Gastroesophageal sphincter (tissue), 4 donors: Measurements from ENCODE around the gene KCNMB2. TPM values are rescaled to one million over a fixed set of nuclear protein-coding genes. Genes with fewer than 3 reads are reported as not detected.

Experiments used
- ATAC-seq: fragments of 150-250 bp; one replicate; pipeline ENCODE4 v1.9.1; 2016; ENCODE audit warnings: mild to moderate bottlenecking, moderate library complexity
- H3K27ac ChIP-seq, 4 donors: fragments of 200-600 bp; sonication (generic) in 3 of 4; 1 replicate in 3 of 4; 2 replicates in 1 of 4; pipeline ENCODE4 v1.5.1; 2016 to 2019
- H3K27me3 ChIP-seq: fragments of 200-600 bp; sonication (generic); one replicate; pipeline ENCODE4 v1.5.1; 2019
- H3K36me3 ChIP-seq, 2 donors: fragments of 200-600 bp; sonication (generic); one replicate each; pipeline ENCODE4 v1.5.1; 2019; ENCODE audit warnings: control low read depth in 1 of 2
- H3K4me1 ChIP-seq, 3 donors: fragments of 200-600 bp; sonication (generic); 1 replicate in 2 of 3; 2 replicates in 1 of 3; pipeline ENCODE4 v1.5.1; 2016 to 2019; ENCODE audit warnings: control low read depth in 2 of 3
- H3K4me3 ChIP-seq, 2 donors: fragments of 200-600 bp; sonication (generic); one replicate each; pipeline ENCODE4 v1.5.1; 2019; ENCODE audit warnings: mild to moderate bottlenecking in 1 of 2, moderate library complexity in 1 of 2
- H3K9me3 ChIP-seq, 3 donors: fragments of 200-600 bp; sonication (generic); one replicate each; pipeline ENCODE4 v1.5.1; 2017 to 2019; ENCODE audit warnings: control low read depth in 2 of 3
- CTCF ChIP-seq, 4 experiments: fragments of 200-600 bp in 2 of 4; fragments of 450-650 bp in 2 of 4; sonication (generic) in 1 of 4; IDR thresholded peaks; one replicate each; pipeline ENCODE4 v1.5.1; 2017 to 2019; ENCODE audit warnings: antibody characterized with exemption in 4 of 4, mild to moderate bottlenecking in 2 of 4, moderate library complexity in 2 of 4
- EP300 ChIP-seq: sonication (generic); formaldehyde crosslinking; IDR thresholded peaks from one replicate; pipeline ENCODE4 v1.6.1; 2017; ENCODE audit warnings: antibody characterized with exemption, mild to moderate bottlenecking
- POLR2A ChIP-seq, 2 donors: fragments of 450-650 bp; IDR thresholded peaks; one replicate each; pipeline ENCODE4 v1.6.1; 2017; ENCODE audit warnings: antibody characterized with exemption in 2 of 2, mild to moderate bottlenecking in 2 of 2, moderate library complexity in 1 of 2
- POLR2AphosphoS5 ChIP-seq: sonication (generic); formaldehyde crosslinking; IDR thresholded peaks from one replicate; pipeline ENCODE4 v1.6.1; 2017; ENCODE audit warnings: antibody characterized with exemption
- WGBS, 2 donors: methylation state at CpG; one replicate each; pipeline ENCODE4 v1.1.5; 2018; ENCODE audit warnings: low coverage in 1 of 2; 5-methylcytosine and 5-hydroxymethylcytosine counted together
- total RNA-seq, 4 donors: library from RNA; depleted of rRNA; stranded (reverse); fragments of >200 nt; gene quantifications; one replicate each; pipeline ENCODE4 v1.1.0, GENCODE V29; 2016

KCNMB2 gene
- total RNA-seq, 4 donors from 2014 or later, result 1.3 TPM; not detected in 3

- H3K9me3 ChIP-seq, result no peaks in the 10 kb centered on the region
- no peaks in the 10 kb centered on the region for H3K36me3 ChIP-seq
- no peak for ATAC-seq
- TF ChIP-seq POLR2AphosphoS5 (no peak), EP300 (no peak), POLR2A (IDR thresholded peaks at IDR 0.05) (no peak)
- H3K27me3 ChIP-seq, result no peaks in the 10 kb centered on the region
- H3K27ac ChIP-seq, result no peak overlapping the region
- no peaks in the 10 kb centered on the region for H3K4me1 ChIP-seq
- WGBS, 2 donors, result 93 to 100% methylated on average over 1 of the region's 1 CpG
- no peak overlapping the region for H3K4me3 ChIP-seq
Observed at GRCh38 chr3:178773358-178773757, 237.1 kb downstream of the KCNMB2 start.

- Histone ChIP-seq H3K4me1 (no peaks in the 10 kb centered on the region), H3K4me3 (no peak overlapping the region), H3K9me3 (no peaks in the 10 kb centered on the region), H3K27me3 (no peaks in the 10 kb centered on the region), H3K27ac (no peak overlapping the region), H3K36me3 (no peaks in the 10 kb centered on the region)
- WGBS, 2 donors, result 60 to 71% methylated on average over 4 of the region's 4 CpGs
- no peak for ATAC-seq
- TF ChIP-seq CTCF (IDR thresholded peaks at IDR 0.05), result no peak
- TF ChIP-seq POLR2AphosphoS5, result no peak
- no peak for TF ChIP-seq POLR2A (IDR thresholded peaks at IDR 0.05)
Observed at GRCh38 chr3:178777718-178778411, 241.6 kb downstream of the KCNMB2 start.

GRCh38 chr3:178778589-178778988 lies 242.4 kb downstream of the KCNMB2 start:
- Histone ChIP-seq H3K27me3 (no peaks in the 10 kb centered on the region), H3K4me3 (no peak overlapping the region), H3K36me3 (no peaks in the 10 kb centered on the region), H3K27ac (no peak overlapping the region), H3K4me1 (no peaks in the 10 kb centered on the region), H3K9me3 (no peaks in the 10 kb centered on the region)
- 64 to 80% methylated on average over 4 of the region's 4 CpGs for WGBS, 2 donors
- ATAC-seq, result no peak
- TF ChIP-seq CTCF (IDR thresholded peaks at IDR 0.05), result no peak
- no peak for TF ChIP-seq POLR2AphosphoS5
- TF ChIP-seq EP300, result no peak
- TF ChIP-seq POLR2A (IDR thresholded peaks at IDR 0.05), result no peak

GRCh38 chr3:178785961-178786360 lies 249.7 kb downstream of the KCNMB2 start:
- H3K4me1 ChIP-seq, result no peaks in the 10 kb centered on the region
- H3K4me3 ChIP-seq, result no peak overlapping the region
- no peaks in the 10 kb centered on the region for H3K27me3 ChIP-seq
- TF ChIP-seq EP300 (no peak), CTCF (IDR thresholded peaks at IDR 0.05) (no peak), POLR2AphosphoS5 (no peak), POLR2A (IDR thresholded peaks at IDR 0.05) (no peak)
- no peak for ATAC-seq
- H3K36me3 ChIP-seq, result no peaks in the 10 kb centered on the region
- H3K9me3 ChIP-seq, result peaks cover 0 to 12% (median 0%) of the 10 kb centered on the region in 3 donors
- no peak overlapping the region for H3K27ac ChIP-seq

- WGBS, 2 donors, result 8 to 80% methylated on average over 1 of the region's 1 CpG
Observed at GRCh38 chr3:178787960-178788359, 251.7 kb downstream of the KCNMB2 start.

More at GRCh38 chr3:178787960-178788359, 251.7 kb downstream of the KCNMB2 start:
- Histone ChIP-seq H3K27me3 (no peaks in the 10 kb centered on the region), H3K4me3 (no peak overlapping the region), H3K36me3 (no peaks in the 10 kb centered on the region), H3K9me3 (peaks cover 0 to 23% (median 0%) of the 10 kb centered on the region in 3 donors), H3K4me1 (no peaks in the 10 kb centered on the region), H3K27ac (no peak overlapping the region)
- TF ChIP-seq POLR2A (IDR thresholded peaks at IDR 0.05), result no peak
- TF ChIP-seq CTCF (IDR thresholded peaks at IDR 0.05), result no peak
- TF ChIP-seq EP300, result no peak
- TF ChIP-seq POLR2AphosphoS5, result no peak
- no peak for ATAC-seq
